ENCODE data around the gene GSTK1.
"Not testable (repeated sequence)": the region's sequence is repeated elsewhere in the genome, so short reads cannot be mapped to it uniquely, and the experiment has no call there.

The GSTK1 gene

GRCh38 chr7:143239813-143240212 is 23.4 kb upstream of the GSTK1 start:
- no peak for DNase-seq

- DNase-seq = peak; percentile 52
These were observed 22.7 kb upstream of the GSTK1 start for GRCh38 chr7:143240291-143241168.

- DNase-seq = no peak
These were observed 20.9 kb upstream of the GSTK1 start for GRCh38 chr7:143242306-143242705.

- no peak for DNase-seq
These were observed 20.1 kb upstream of the GSTK1 start for GRCh38 chr7:143243111-143243510.

- no peak for DNase-seq
These were observed 19.6 kb upstream of the GSTK1 start for GRCh38 chr7:143243614-143244013.

- DNase-seq = no peak
These were observed 18.9 kb upstream of the GSTK1 start for GRCh38 chr7:143244321-143244720.

GRCh38 chr7:143245123-143245522 is 18.1 kb upstream of the GSTK1 start:
- DNase-seq = no peak

GRCh38 chr7:143247372-143247771 is 15.9 kb upstream of the GSTK1 start:
- no peak for DNase-seq

- DNase-seq = no peak
These were observed 14.4 kb upstream of the GSTK1 start for GRCh38 chr7:143248761-143249354.

GRCh38 chr7:143250199-143250598 is 13.0 kb upstream of the GSTK1 start:
- DNase-seq = no peak

- no peak for DNase-seq
These were observed 12.4 kb upstream of the GSTK1 start for GRCh38 chr7:143250822-143251221.

- DNase-seq = no peak
These were observed 11.2 kb upstream of the GSTK1 start for GRCh38 chr7:143252006-143252405.

- no peak for DNase-seq
These were observed 7.7 kb upstream of the GSTK1 start for GRCh38 chr7:143255564-143255963.

GRCh38 chr7:143256325-143256724 is 6.9 kb upstream of the GSTK1 start:
- DNase-seq = no peak

- DNase-seq = no peak
These were observed 6.3 kb upstream of the GSTK1 start for GRCh38 chr7:143256932-143257331.

- DNase-seq = no peak
These were observed 5.7 kb upstream of the GSTK1 start for GRCh38 chr7:143257501-143257900.

GRCh38 chr7:143258831-143259230 is 4.4 kb upstream of the GSTK1 start:
- no peak for DNase-seq

GRCh38 chr7:143259765-143260164 is 3.5 kb upstream of the GSTK1 start:
- DNase-seq = no peak

GRCh38 chr7:143261901-143262300 is 1.3 kb upstream of the GSTK1 start:
- DNase-seq = no peak

- DNase-seq = not testable (repeated sequence)
These were observed 941 bp downstream of the GSTK1 start for GRCh38 chr7:143264196-143264568.

GRCh38 chr7:143265017-143265693 is 1.9 kb downstream of the GSTK1 start:
- no peak for DNase-seq

- DNase-seq = no peak
These were observed 6.0 kb downstream of the GSTK1 start for GRCh38 chr7:143269251-143269650.

- DNase-seq = no peak
These were observed 8.0 kb downstream of the GSTK1 start for GRCh38 chr7:143271240-143271639.

GRCh38 chr7:143272871-143273270 is 9.6 kb downstream of the GSTK1 start:
- DNase-seq = no peak
